GM12874 (cell line): Measurements from ENCODE around the gene ZNF473.

ENCODE experiments used
- TF ChIP-seq, protein P1 (sequence below): IDR thresholded peaks from 2 replicates; pipeline ENCODE4 v1.5.1; 2011; ENCODE audit warnings: low read depth, mild to moderate bottlenecking, control low read depth, low read length, moderate library complexity; ENCODE audit not compliant: insufficient read depth

ZNF473 gene

DNA sequence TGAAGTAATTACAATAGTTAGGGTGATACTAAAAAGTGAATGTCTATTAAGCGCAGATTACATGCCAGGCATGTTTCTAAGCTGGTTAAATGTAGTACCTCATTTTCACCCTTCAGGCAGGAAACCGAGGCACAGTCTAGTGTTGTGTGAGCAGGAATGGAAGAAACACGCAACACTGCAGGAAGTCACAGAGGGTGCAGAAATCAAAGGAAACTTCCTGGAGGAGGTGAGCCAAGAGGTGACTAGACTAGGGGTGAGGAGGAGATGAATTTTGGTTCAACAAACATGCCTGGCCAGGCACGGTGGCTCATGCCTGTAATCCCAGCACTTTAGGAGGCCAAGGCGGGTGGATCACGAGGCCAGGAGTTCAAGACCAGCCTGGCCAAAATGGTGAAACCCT, 41.8 kb downstream of the ZNF473 start:
- TF ChIP-seq, protein P1, sequence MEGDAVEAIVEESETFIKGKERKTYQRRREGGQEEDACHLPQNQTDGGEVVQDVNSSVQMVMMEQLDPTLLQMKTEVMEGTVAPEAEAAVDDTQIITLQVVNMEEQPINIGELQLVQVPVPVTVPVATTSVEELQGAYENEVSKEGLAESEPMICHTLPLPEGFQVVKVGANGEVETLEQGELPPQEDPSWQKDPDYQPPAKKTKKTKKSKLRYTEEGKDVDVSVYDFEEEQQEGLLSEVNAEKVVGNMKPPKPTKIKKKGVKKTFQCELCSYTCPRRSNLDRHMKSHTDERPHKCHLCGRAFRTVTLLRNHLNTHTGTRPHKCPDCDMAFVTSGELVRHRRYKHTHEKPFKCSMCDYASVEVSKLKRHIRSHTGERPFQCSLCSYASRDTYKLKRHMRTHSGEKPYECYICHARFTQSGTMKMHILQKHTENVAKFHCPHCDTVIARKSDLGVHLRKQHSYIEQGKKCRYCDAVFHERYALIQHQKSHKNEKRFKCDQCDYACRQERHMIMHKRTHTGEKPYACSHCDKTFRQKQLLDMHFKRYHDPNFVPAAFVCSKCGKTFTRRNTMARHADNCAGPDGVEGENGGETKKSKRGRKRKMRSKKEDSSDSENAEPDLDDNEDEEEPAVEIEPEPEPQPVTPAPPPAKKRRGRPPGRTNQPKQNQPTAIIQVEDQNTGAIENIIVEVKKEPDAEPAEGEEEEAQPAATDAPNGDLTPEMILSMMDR, result no peak

DNA sequence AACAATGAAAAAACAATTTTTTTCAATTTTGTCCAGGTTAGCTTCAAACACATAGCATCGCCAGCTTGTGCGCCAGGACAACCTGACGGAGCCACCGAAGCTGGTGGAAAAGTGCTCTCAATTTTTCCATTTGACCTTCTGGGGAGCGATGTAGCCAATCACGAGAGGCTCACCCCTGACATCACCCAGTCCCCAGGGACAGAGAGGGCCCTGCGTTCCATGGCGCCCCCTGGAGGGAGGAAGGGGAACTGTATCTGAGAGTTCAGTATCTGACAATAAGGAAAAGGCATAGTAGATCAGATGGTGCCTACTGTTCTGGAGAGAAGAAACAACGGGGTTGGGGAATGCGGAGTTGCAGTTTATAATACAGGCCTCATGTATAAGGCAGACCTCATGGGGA, 64.9 kb downstream of the ZNF473 start:
- TF ChIP-seq, protein P1, result peak; percentile 37; the same call in 1 of the 2 replicates
